ENCODE measurements around the gene HOXC9.

The HOXC9 gene

DNA sequence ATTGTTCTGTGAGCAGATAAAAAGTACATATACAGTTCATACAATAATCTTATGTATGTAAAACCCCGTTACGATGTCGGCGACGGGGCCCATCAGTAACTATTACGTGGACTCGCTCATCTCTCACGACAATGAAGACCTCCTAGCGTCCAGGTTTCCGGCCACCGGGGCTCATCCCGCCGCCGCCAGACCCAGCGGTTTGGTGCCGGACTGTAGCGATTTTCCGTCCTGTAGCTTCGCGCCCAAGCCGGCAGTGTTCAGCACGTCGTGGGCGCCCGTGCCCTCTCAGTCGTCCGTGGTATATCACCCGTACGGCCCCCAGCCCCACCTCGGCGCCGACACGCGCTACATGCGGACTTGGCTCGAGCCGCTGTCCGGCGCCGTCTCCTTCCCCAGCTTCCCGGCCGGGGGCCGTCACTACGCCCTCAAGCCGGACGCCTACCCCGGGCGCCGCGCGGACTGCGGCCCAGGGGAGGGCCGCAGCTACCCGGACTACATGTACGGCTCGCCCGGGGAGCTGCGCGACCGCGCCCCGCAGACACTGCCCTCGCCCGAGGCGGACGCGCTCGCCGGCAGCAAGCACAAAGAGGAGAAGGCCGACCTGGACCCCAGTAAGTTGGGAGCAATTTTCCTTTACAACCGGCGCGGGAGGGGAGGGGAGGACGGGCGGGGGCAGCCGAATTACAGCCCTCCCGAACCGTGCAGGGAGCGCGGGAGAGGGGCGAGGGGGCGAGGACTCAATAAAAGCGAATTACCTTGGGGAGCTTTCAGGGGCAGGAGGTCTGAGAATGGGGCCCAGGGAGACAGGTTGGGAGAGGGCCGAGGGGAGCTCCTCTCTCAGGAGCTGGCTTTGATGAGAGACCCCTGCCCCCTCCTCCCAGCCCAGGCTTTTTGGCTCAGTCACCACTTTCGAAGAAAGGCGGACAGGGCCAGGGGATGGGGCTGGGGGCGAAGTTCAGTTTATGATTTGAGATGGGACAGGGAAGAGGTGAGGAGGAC lies at the start of gene HOXC9:
TSS of gene HOXC9 (plus strand) at position 46 of the 999 bp plus-strand sequence. CDS start at position 74, 28 bp downstream.
- DNase-seq: no peak

DNA sequence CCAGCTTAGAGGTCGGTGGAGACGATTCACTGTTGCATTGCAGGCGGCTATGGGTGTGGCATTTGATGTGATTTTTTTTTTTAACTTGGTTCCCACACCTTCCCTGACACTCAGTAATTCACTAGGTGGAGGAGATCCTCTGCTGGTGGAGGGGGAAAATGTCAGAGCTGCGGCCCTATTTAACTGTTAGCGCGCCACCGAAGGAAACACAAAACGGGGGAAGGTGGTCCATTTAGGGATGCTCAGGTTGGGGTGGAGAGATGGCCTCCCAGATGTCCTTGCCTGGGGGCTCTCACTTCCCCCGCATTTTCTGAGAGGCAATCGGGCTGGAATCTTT lies 49.6 kb upstream of the HOXC9 start:
- DNase-seq: no peak

GRCh38 chr12:53950789-53951576 lies 49.0 kb upstream of the HOXC9 start:
- no peak for DNase-seq

DNA sequence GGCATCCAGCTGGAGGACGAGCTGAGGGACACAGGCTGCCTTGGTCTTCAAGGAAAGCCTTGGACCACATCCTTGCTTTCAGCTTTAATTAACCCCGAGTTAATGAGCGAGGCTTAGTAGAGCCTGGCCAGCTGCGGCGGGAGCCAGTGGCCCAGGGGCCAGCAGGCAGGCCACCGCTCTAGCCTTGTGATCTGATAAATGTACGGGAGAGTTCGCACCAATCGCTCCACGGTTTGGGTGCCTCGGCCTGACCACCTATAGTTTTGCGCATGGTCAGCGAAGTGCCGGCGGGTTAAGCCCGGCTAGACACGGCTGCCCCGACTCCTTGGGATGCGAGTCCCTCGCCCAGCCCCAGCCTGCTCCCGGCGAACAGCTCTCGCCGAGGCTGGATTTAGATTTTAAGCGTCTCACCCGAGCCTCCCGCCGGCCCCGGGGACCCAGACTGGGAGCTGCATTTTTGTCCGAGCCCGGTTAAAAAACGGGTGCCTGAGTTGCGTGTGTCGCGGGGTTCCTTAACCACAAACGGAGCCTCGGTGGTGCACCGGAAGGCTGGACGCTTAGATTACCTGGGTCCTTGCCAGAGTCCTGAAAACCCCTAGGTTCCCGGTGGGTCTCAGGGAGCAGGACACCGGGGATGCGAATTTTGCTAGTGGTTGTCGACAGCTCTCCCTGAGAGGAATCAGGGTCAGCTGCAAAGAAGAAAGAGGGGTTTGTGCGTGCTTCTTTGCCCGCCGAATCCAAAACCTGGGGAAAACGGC lies 48.2 kb upstream of the HOXC9 start:
- DNase-seq: no peak

DNA sequence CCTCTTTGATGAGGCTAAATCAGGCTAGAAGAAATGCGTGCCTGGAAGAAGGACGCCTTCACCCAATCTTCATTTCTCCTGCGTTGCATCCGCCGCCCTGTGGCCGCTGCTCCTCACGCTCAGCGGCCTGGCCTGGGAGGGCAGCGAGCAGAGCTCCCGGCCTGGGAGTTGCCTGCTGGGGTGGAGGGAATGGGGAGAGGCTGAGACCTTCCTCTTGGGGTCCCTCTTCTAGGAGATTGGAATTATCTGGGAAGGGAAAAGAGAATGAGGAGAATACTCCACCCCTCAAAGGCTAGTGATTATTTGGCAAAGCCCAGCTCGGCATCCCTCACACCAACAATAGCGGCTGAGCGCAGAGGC lies 47.6 kb upstream of the HOXC9 start:
- no peak for DNase-seq

- DNase-seq: no peak
Measured at GRCh38 chr12:53952871-53953734, 46.9 kb upstream of the HOXC9 start.

- no peak for DNase-seq
Measured at GRCh38 chr12:53953831-53954693, 45.9 kb upstream of the HOXC9 start.

DNA sequence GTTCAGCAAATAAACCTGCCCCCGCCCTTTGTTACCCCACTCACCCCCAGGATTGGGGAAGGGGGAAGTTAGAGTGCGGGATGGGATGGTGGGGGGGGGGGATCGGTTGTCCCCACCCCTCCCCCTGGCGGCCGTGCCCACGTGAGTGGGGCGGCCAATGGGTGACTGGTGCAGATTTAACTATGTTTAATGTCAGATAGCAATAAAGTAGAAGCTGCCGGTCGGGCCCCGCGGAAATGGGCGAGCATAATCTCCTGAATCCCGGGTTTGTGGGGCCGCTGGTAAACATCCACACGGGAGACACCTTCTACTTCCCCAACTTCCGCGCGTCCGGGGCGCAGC lies 45.3 kb upstream of the HOXC9 start, which contains the start of gene HOXC12:
TSS of gene HOXC12 (plus strand) at position 210 of the 342 bp plus-strand sequence. CDS start at position 237, 27 bp downstream.
- no peak for DNase-seq

DNA sequence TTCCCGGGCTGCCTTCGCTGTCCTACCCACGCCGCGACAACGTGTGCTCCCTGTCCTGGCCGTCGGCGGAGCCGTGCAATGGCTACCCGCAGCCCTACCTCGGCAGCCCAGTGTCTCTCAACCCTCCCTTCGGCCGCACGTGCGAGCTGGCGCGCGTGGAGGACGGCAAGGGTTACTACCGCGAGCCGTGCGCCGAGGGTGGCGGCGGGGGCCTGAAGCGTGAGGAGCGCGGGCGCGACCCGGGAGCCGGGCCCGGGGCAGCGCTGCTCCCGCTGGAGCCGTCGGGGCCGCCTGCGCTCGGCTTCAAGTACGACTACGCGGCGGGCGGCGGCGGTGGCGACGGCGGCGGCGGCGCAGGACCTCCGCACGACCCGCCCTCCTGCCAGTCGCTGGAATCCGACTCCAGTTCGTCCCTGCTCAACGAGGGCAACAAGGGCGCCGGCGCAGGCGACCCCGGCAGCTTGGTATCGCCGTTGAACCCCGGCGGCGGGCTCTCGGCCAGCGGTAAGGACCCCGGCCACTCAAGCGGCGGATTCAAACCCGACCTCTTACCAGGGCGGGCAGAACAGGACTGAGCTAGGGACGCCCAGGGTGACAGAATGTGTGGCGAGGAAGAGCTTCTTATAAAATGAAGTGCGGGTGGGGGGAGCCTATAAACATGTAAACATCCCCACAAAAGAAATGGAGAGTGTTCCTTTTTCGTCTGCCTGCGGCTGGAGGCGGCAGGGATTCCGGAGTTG lies 44.8 kb upstream of the HOXC9 start:
- DNase-seq: no peak

GRCh38 chr12:53955776-53956250 lies 44.1 kb upstream of the HOXC9 start:
- no peak for DNase-seq

- DNase-seq: no peak
Measured at GRCh38 chr12:53956251-53956887, 43.6 kb upstream of the HOXC9 start.

- DNase-seq: no peak
Measured at GRCh38 chr12:53956914-53957536, 42.9 kb upstream of the HOXC9 start.

GRCh38 chr12:53958128-53958527 lies 41.8 kb upstream of the HOXC9 start:
- no peak for DNase-seq

DNA sequence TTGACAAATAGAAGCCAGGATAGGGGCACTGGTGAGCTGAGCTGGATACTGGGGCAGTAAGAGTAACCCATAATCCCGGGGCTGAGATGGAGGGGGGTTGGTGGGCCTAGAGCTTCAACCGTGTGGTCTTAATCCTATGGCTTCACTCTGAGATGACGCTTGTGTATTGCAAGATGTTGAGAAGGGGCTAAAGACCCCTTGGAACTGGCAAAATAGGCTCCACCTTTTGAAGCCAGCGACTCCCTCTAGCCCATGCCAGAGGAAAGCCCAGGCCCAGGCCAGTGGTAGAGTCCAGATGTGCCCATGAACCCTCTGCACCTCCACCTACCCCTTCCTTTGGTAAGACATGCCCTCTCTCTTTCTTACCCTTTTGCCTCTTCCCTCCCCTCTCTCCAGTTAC lies 40.6 kb upstream of the HOXC9 start:
- no peak for DNase-seq

GRCh38 chr12:53960187-53961024 lies 39.6 kb upstream of the HOXC9 start:
- DNase-seq: no peak

- DNase-seq: no peak
Measured at GRCh38 chr12:53961025-53961761, 38.8 kb upstream of the HOXC9 start.

GRCh38 chr12:53963005-53963404 lies 37.0 kb upstream of the HOXC9 start:
- no peak for DNase-seq

Measured in NK-92 treated with Interleukin-12 subunit alpha and Interleukin-12 subunit beta, amount 100 ng/mL, for 24 hours (cell line).